SK-N-MC (cell line): ENCODE measurements around the gene STX16.

Source experiments
- DNase-seq: peaks from one replicate; pipeline ENCODE4 v3.0.0-alpha.2; 2011; ENCODE audit warnings: low read depth, low spot score
- H3K27ac ChIP-seq: fragments of 200-600 bp; sonication (generic); 2 replicates; pipeline ENCODE4 v1.5.1; 2016; ENCODE audit warnings: mixed run types
- H3K36me3 ChIP-seq: fragments of 200-600 bp; sonication (generic); 2 replicates; pipeline ENCODE4 v1.6.1; 2017; ENCODE audit warnings: antibody characterized with exemption, low read length, mixed read lengths; ENCODE audit not compliant: insufficient read depth
- H3K4me3 ChIP-seq: fragments of 200-600 bp; sonication (generic); 2 replicates; pipeline ENCODE4 v1.5.1; 2016
- H3K9ac ChIP-seq: fragments of 200-600 bp; sonication (generic); 2 replicates; pipeline ENCODE4 v1.8.0; 2017; ENCODE audit warnings: mixed run types, mixed read lengths; ENCODE audit not compliant: insufficient read length
- H3K9me3 ChIP-seq: fragments of 200-600 bp; sonication (generic); 2 replicates; pipeline ENCODE4 v1.6.1; 2017; ENCODE audit warnings: low read depth, mild to moderate bottlenecking, antibody characterized with exemption, low read length, moderate library complexity, mixed read lengths
- EZH2 ChIP-seq: fragments of 200-600 bp; sonication (generic); IDR thresholded peaks from one replicate; pipeline ENCODE4 v1.6.1; 2017; ENCODE audit warnings: antibody characterized with exemption
- FOXP2 ChIP-seq: optimal IDR thresholded peaks from 2 replicates; pipeline ENCODE3; 2011; ENCODE audit warnings: mild to moderate bottlenecking, moderate library complexity; ENCODE audit not compliant: insufficient read depth; ENCODE audit errors: extremely low read length, control extremely low read depth
- POLR2AphosphoS5 ChIP-seq: IDR thresholded peaks from 2 replicates; pipeline ENCODE4 v1.6.1; 2012; ENCODE audit warnings: mild to moderate bottlenecking, low read depth, low read length, borderline replicate concordance

STX16 gene

GRCh38 chr20:58693226-58694006 is 42.3 kb downstream of the STX16 start:
- DNase-seq: no peak
- Histone ChIP-seq H3K9ac (no peak overlapping the region), H3K4me3 (no peak overlapping the region), H3K36me3 (no peaks in the 10 kb centered on the region), H3K9me3 (no peaks in the 10 kb centered on the region), H3K27ac (no peak overlapping the region)
- TF ChIP-seq FOXP2 (no peak), POLR2AphosphoS5 (no peak), EZH2 (no peak)

GRCh38 chr20:58694241-58695083 is 43.4 kb downstream of the STX16 start:
- TF ChIP-seq POLR2AphosphoS5 (no peak), EZH2 (no peak), FOXP2 (no peak)
- no peaks in the 10 kb centered on the region for H3K9me3 ChIP-seq
- H3K27ac ChIP-seq: no peak overlapping the region
- no peaks in the 10 kb centered on the region for H3K36me3 ChIP-seq
- H3K4me3 ChIP-seq: no peak overlapping the region
- H3K9ac ChIP-seq: no peak overlapping the region
- DNase-seq: no peak

- H3K27ac ChIP-seq: no peak overlapping the region
- no peak for DNase-seq
- TF ChIP-seq POLR2AphosphoS5 (no peak), FOXP2 (no peak), EZH2 (no peak)
- no peaks in the 10 kb centered on the region for H3K36me3 ChIP-seq
- H3K4me3 ChIP-seq: no peak overlapping the region
- H3K9me3 ChIP-seq: no peaks in the 10 kb centered on the region
- H3K9ac ChIP-seq: no peak overlapping the region
Observed at GRCh38 chr20:58695084-58695722, 44.1 kb downstream of the STX16 start.

- no peak for DNase-seq
- Histone ChIP-seq H3K9ac (no peak overlapping the region), H3K27ac (no peak overlapping the region)
Observed at GRCh38 chr20:58695895-58696375, 44.9 kb downstream of the STX16 start.

GRCh38 chr20:58696411-58696961 is 45.4 kb downstream of the STX16 start:
- no peak overlapping the region for H3K4me3 ChIP-seq
- no peak for DNase-seq
- TF ChIP-seq FOXP2: no peak
- TF ChIP-seq POLR2AphosphoS5: no peak
- no peak for TF ChIP-seq EZH2
- no peak overlapping the region for H3K27ac ChIP-seq
- no peaks in the 10 kb centered on the region for H3K9me3 ChIP-seq
- no peak overlapping the region for H3K9ac ChIP-seq
- H3K36me3 ChIP-seq: no peaks in the 10 kb centered on the region

More at GRCh38 chr20:58695895-58696375, 44.9 kb downstream of the STX16 start:
- no peaks in the 10 kb centered on the region for H3K36me3 ChIP-seq
- H3K4me3 ChIP-seq: no peak overlapping the region
- no peaks in the 10 kb centered on the region for H3K9me3 ChIP-seq
- TF ChIP-seq FOXP2 (no peak), POLR2AphosphoS5 (no peak), EZH2 (no peak)

- Histone ChIP-seq H3K4me3 (no peak overlapping the region), H3K9ac (no peak overlapping the region), H3K27ac (no peak overlapping the region), H3K9me3 (no peaks in the 10 kb centered on the region), H3K36me3 (no peaks in the 10 kb centered on the region)
- no peak for TF ChIP-seq EZH2
- no peak for TF ChIP-seq POLR2AphosphoS5
- no peak for TF ChIP-seq FOXP2
- no peak for DNase-seq
Observed at GRCh38 chr20:58697201-58697866, 46.3 kb downstream of the STX16 start.

GRCh38 chr20:58697867-58698703 is 47.0 kb downstream of the STX16 start:
- H3K9me3 ChIP-seq: no peaks in the 10 kb centered on the region
- DNase-seq: no peak
- H3K4me3 ChIP-seq: no peak overlapping the region
- no peak for TF ChIP-seq EZH2
- TF ChIP-seq FOXP2: no peak
- no peak for TF ChIP-seq POLR2AphosphoS5
- no peaks in the 10 kb centered on the region; the same call in 1 of the 2 replicates for H3K36me3 ChIP-seq
- no peak overlapping the region for H3K27ac ChIP-seq
- H3K9ac ChIP-seq: no peak overlapping the region
